ENCODE measurements around the gene KHDC3L. TPM values are rescaled to one million over a fixed set of nuclear protein-coding genes. Genes with fewer than 3 reads are reported as not detected.

KHDC3L gene
- total RNA-seq, 1 experiment from 2014 or later: not detected

DNA sequence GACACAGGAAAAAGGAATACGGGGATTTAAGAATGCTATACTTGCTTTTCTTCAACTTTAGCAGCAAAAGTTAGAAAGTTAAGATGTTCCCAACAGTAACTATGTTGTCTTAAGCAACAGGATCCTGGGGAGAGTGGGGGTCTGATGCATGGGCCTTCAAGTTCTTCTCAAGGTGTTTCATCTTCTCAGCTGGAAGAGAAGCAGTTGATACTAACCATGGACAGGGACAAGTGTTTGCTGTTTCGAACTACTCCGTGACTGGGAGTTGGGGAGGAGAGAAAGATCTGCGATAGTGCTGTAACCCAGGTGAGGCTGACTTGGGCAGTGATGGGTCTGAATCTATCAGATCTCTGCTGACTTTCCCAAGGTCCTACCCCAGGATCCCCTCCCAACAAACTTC is 6.2 kb downstream of the KHDC3L start:
- H3K36me3 ChIP-seq (ENCODE audit: insufficient read depth, low read length, poor library complexity, severe bottlenecking): no peaks in the 10 kb centered on the region
- H3K4me1 ChIP-seq (ENCODE audit: insufficient read depth, low read length, poor library complexity, severe bottlenecking): no peaks in the 10 kb centered on the region
- H3K9me3 ChIP-seq (ENCODE audit: low read depth, low read length, poor library complexity, severe bottlenecking): no peaks in the 10 kb centered on the region
- TF ChIP-seq, protein P1, sequence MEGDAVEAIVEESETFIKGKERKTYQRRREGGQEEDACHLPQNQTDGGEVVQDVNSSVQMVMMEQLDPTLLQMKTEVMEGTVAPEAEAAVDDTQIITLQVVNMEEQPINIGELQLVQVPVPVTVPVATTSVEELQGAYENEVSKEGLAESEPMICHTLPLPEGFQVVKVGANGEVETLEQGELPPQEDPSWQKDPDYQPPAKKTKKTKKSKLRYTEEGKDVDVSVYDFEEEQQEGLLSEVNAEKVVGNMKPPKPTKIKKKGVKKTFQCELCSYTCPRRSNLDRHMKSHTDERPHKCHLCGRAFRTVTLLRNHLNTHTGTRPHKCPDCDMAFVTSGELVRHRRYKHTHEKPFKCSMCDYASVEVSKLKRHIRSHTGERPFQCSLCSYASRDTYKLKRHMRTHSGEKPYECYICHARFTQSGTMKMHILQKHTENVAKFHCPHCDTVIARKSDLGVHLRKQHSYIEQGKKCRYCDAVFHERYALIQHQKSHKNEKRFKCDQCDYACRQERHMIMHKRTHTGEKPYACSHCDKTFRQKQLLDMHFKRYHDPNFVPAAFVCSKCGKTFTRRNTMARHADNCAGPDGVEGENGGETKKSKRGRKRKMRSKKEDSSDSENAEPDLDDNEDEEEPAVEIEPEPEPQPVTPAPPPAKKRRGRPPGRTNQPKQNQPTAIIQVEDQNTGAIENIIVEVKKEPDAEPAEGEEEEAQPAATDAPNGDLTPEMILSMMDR (conservative IDR thresholded peaks at IDR 0.05; ENCODE audit: low read depth, low read length): no peak
- TF ChIP-seq EZH2 (IDR thresholded peaks at IDR 0.05; ENCODE audit: borderline replicate concordance, low read depth, low read length, poor library complexity, severe bottlenecking): no peak
- no peak overlapping the region for H3K4me3 ChIP-seq (ENCODE audit: low read depth, low read length, poor library complexity, severe bottlenecking)
- no TSS peak for BruUV-seq (replicated peaks)
- intact Hi-C loops (cut with micrococcal nuclease; ENCODE audit: unreplicated experiment): no loop called here
- H3K27me3 ChIP-seq (replicated peaks; ENCODE audit: insufficient read depth, low read depth, low read length, poor library complexity): no peaks in the 10 kb centered on the region
- no peak overlapping the region for H3K27ac ChIP-seq (ENCODE audit: low read depth, low read length, poor library complexity, severe bottlenecking)
- POLR2A ChIA-PET (ENCODE audit: low non-redundant PET): no interaction called here
- DNase-seq (ENCODE audit: low spot score): no peak
- CTCF ChIA-PET: no interaction called here

DNA sequence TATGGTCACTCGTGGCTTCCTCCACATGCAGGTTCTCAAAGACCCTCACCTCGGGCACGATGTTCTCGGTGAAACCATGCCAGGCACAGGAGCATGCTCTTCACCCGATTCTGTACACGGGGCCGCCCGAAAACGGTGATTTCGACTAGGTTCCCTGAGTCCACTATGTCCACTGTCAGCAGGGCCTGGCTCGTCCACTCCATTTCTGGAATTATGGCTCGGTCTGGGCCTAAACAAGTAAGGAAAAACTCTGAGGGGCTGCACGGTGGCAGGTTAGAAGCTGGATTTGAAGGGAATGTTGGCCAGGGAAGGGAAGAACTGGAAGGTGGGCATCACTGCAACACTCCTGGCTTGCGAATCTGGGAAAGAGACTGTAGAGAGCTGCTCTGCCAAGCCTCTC is 6.7 kb downstream of the KHDC3L start:
- no peak for TF ChIP-seq EZH2 (IDR thresholded peaks at IDR 0.05; ENCODE audit: borderline replicate concordance, low read depth, low read length, poor library complexity, severe bottlenecking)
- no peaks in the 10 kb centered on the region for H3K4me1 ChIP-seq (ENCODE audit: insufficient read depth, low read length, poor library complexity, severe bottlenecking)
- POLR2A ChIA-PET (ENCODE audit: low non-redundant PET): no interaction called here
- H3K27me3 ChIP-seq (replicated peaks; ENCODE audit: insufficient read depth, low read depth, low read length, poor library complexity): no peaks in the 10 kb centered on the region
- intact Hi-C loops (cut with micrococcal nuclease; ENCODE audit: unreplicated experiment): no loop called here
- CTCF ChIA-PET: no interaction called here
- no peak overlapping the region for H3K4me3 ChIP-seq (ENCODE audit: low read depth, low read length, poor library complexity, severe bottlenecking)
- no peaks in the 10 kb centered on the region for H3K36me3 ChIP-seq (ENCODE audit: insufficient read depth, low read length, poor library complexity, severe bottlenecking)
- no peak for DNase-seq (ENCODE audit: low spot score)
- no peak overlapping the region for H3K27ac ChIP-seq (ENCODE audit: low read depth, low read length, poor library complexity, severe bottlenecking)
- no TSS peak for BruUV-seq (replicated peaks)
- H3K9me3 ChIP-seq (ENCODE audit: low read depth, low read length, poor library complexity, severe bottlenecking): no peaks in the 10 kb centered on the region

DNA sequence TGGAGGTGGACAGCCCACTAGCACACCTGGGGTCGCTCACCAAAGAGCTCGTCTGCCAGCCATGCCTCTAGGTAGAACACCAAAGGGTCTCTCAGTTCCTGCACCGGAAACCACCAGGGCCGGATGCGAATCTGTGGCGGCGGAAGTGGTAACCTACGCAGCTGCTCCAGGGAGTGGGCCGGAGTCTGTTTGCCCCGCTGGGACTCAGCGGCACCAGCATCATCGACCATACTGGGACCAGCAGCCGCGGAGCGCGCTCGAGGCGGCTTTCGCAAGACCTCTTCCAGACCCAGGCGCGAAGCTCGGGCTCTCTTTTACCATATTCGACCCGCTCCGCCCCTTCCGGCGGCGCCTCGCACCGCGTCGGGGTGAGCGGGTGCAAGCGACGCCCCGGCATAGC is 7.1 kb downstream of the KHDC3L start, which contains the start of gene OOEP:
Gene OOEP, minus strand, starts transcription at position 335 of the 400 bp plus-strand sequence. Its CDS starts 105 bp downstream, at position 230.
- Histone ChIP-seq H3K36me3 (ENCODE audit: insufficient read depth, low read length, poor library complexity, severe bottlenecking) (no peaks in the 10 kb centered on the region), H3K4me1 (ENCODE audit: insufficient read depth, low read length, poor library complexity, severe bottlenecking) (no peaks in the 10 kb centered on the region), H3K27me3 (replicated peaks; ENCODE audit: insufficient read depth, low read depth, low read length, poor library complexity) (no peaks in the 10 kb centered on the region), H3K27ac (ENCODE audit: low read depth, low read length, poor library complexity, severe bottlenecking) (no peak within 1 kb of the TSS), H3K4me3 (ENCODE audit: low read depth, low read length, poor library complexity, severe bottlenecking) (no peak within 1 kb of the TSS), H3K9me3 (ENCODE audit: low read depth, low read length, poor library complexity, severe bottlenecking) (no peaks in the 10 kb centered on the region)
- ChIA-PET POLR2A (ENCODE audit: low non-redundant PET) (no interaction called here), CTCF (no interaction called here)
- TF ChIP-seq, protein P1 (conservative IDR thresholded peaks at IDR 0.05; ENCODE audit: low read depth, low read length): no peak
- no peak for TF ChIP-seq EZH2 (IDR thresholded peaks at IDR 0.05; ENCODE audit: borderline replicate concordance, low read depth, low read length, poor library complexity, severe bottlenecking)
- no peak for DNase-seq (ENCODE audit: low spot score)
- BruUV-seq (replicated peaks): no TSS peak
- intact Hi-C loops (cut with micrococcal nuclease; ENCODE audit: unreplicated experiment): no loop called here

DNA sequence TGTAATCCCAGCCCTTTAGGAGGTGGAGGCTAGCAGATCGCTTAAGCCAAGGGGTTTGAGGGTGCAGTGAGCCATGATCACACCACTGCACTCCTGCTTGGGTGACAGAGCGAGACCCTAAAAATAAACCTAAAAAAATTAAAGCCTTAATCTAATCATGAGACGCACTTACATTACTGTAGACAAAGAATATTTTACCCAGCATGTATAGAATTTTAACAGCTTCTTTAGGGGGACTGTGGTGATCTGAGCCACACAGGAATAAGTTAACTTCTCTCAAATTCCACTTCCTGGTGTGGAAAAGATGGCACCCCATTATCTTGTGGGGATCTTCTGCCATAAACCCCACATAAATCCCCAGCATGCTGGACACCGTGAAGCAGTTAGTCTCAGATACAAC is 9.5 kb downstream of the KHDC3L start:
- POLR2A ChIA-PET (ENCODE audit: low non-redundant PET): no interaction called here
- no peak for TF ChIP-seq EZH2 (IDR thresholded peaks at IDR 0.05; ENCODE audit: borderline replicate concordance, low read depth, low read length, poor library complexity, severe bottlenecking)
- TF ChIP-seq, protein P1 (conservative IDR thresholded peaks at IDR 0.05; ENCODE audit: low read depth, low read length): no peak
- no peak overlapping the region for H3K27ac ChIP-seq (ENCODE audit: low read depth, low read length, poor library complexity, severe bottlenecking)
- no peaks in the 10 kb centered on the region for H3K9me3 ChIP-seq (ENCODE audit: low read depth, low read length, poor library complexity, severe bottlenecking)
- BruUV-seq (replicated peaks): no TSS peak
- H3K27me3 ChIP-seq (replicated peaks; ENCODE audit: insufficient read depth, low read depth, low read length, poor library complexity): no peaks in the 10 kb centered on the region
- CTCF ChIA-PET: no interaction called here
- intact Hi-C loops (cut with micrococcal nuclease; ENCODE audit: unreplicated experiment): no loop called here
- no peak overlapping the region for H3K4me3 ChIP-seq (ENCODE audit: low read depth, low read length, poor library complexity, severe bottlenecking)
- no peak for DNase-seq (ENCODE audit: low spot score)
- no peaks in the 10 kb centered on the region for H3K36me3 ChIP-seq (ENCODE audit: insufficient read depth, low read length, poor library complexity, severe bottlenecking)
- no peaks in the 10 kb centered on the region for H3K4me1 ChIP-seq (ENCODE audit: insufficient read depth, low read length, poor library complexity, severe bottlenecking)
